Subcutaneous adipose tissue (tissue), 4 donors: ENCODE results near the gene PLD1. TPM values are rescaled to one million over a fixed set of nuclear protein-coding genes. Genes with fewer than 3 reads are reported as not detected.

Experiments used
- total RNA-seq, 4 donors: library from RNA; depleted of rRNA; stranded (reverse); fragments of >200 nt; gene quantifications; one replicate each; pipeline ENCODE4 v1.1.0, GENCODE V29; 2016
- TF ChIP-seq, protein P1 (sequence below): fragments of 450-650 bp; IDR thresholded peaks from one replicate; pipeline ENCODE4 v1.5.1; 2016; ENCODE audit warnings: low read depth, mild to moderate bottlenecking, control low read depth, antibody characterized with exemption, moderate library complexity

PLD1 gene
- total RNA-seq, 4 donors from 2014 or later, result 20.5 to 48.2 (median 26.9) TPM

DNA sequence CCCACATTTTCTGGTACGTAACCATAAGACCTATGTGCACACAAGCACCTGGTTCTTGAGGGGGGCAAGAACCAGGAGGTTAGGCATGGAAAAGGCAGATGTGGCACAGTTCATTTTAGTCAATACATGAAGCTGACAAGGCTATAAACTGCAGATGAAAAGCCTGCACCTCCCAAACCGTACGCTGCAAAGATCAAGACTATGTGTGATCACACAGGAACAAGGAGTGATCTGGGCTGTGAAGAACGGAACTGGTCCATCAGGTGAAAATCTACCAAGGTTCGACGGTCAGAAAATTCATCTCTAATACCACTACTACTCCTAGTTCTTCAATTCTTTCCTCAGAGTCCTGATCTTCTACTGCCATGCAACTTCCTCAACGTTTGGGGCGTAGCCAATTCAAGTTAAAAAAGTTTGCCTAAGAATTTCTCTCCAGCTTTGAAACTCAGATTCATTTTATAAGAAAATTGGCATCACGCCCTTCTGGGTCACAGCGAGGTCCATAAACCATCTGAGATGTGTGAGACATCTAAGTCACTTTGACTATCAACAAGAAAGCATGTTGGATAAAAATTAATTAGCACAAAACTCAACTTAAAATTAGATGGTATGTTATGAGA, 41.9 kb downstream of the PLD1 start:
- TF ChIP-seq, protein P1, sequence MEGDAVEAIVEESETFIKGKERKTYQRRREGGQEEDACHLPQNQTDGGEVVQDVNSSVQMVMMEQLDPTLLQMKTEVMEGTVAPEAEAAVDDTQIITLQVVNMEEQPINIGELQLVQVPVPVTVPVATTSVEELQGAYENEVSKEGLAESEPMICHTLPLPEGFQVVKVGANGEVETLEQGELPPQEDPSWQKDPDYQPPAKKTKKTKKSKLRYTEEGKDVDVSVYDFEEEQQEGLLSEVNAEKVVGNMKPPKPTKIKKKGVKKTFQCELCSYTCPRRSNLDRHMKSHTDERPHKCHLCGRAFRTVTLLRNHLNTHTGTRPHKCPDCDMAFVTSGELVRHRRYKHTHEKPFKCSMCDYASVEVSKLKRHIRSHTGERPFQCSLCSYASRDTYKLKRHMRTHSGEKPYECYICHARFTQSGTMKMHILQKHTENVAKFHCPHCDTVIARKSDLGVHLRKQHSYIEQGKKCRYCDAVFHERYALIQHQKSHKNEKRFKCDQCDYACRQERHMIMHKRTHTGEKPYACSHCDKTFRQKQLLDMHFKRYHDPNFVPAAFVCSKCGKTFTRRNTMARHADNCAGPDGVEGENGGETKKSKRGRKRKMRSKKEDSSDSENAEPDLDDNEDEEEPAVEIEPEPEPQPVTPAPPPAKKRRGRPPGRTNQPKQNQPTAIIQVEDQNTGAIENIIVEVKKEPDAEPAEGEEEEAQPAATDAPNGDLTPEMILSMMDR, result no peak

DNA sequence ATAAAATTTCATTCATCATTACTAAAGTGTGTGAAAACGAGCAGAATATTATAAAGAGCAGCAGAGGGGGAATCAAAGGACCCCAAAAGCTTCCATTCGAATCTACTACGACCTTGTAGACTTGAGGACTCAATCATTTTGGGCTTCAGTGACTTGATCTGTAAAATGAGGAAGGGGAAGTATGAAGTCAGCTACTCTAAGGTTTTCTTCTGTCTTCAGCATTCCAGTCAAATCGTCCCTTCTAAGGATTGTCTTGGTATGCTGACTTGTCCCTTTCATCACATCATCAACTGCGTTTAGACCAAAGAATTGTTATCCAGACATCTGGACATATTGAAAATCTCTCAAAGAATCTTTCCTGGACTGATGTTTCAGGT, 44.8 kb downstream of the PLD1 start:
- TF ChIP-seq, protein P1, result no peak

DNA sequence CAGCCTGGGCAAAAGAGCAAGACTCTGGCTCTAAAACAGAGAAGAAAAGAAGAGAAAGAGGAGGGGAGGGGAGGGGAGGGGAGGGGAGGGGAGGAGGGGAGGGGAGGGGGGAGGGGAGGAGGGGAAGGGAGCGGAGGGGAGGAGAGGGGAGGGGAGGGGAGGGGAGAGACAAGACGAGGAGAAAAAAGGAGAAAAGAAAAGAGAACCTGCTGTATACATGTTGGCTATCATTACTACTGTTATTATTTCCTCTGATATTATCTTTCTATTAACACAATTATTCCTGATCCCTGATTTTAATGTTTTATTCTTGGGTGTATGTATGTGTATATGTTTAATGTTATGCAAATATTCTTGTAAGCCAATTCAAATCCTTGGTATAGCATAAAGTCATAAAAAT, 46.9 kb downstream of the PLD1 start:
- TF ChIP-seq, protein P1, result no peak

DNA sequence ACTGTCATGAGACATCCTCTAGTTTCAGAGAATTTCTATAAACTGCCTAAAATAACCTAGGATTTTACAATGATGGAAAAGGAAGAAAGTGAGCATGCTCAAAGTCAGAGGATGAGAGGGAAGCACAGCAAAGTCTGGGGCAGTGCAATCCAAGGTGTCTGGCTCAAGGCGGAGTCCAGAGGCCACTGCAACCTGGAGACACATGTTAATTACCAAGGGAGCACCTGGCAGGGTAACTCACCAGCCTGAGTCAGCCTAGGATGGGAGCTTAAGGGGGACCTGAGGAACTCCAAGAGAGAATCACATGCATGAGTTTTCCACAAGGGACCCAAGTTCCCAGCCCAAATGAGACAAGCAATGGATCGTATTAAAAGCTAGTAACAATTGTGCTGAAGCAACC, 49.8 kb downstream of the PLD1 start:
- TF ChIP-seq, protein P1, result no peak

DNA sequence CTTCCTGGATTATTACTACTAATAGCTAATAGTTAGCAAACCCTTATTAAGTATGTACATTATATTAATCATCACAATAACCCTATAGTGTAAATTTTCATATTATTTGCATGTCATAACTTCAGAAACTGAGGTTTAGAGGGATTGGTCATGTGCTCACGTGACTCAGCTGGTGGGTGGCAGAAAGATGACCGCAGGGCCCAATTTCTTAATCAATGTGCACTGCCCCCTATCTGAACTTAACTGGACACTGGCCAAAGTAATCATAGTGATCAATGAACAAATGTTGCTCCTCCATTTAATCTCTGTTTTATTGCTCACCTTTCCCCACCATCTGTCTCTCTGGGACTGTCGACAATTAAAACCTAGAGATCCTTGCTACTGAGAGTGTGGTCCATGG, 52.2 kb downstream of the PLD1 start:
- TF ChIP-seq, protein P1, result no peak

DNA sequence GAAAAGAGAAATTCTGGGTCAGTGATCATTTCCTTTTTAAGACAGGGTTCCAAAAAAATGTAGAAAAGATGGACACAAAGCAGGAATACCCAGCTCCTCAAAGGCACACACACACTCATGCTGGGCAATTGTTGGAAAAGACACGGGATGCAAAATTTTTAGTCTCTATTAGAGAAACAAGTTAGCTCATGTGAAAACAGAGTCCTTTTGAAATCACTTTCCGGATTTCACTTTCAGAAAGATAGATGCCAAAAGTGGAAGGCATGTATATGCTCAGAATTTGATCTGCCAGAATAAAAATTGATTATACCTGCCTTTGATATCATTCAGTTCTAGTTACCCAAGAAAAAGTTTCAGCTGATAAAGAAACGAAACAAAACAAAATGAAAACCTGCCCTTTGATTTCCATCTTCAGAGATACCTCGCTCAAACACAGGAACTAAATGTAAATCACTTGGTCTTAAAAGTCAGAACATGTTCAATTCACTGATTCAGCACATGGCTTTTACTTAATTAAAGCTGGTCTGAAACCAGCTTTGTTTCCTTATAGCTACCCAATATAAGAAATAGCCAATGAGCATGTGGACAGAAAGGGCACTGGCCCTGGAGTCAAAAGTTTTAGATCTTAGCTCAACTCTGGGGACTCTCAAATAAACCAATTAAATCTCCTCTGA, 52.8 kb downstream of the PLD1 start:
- TF ChIP-seq, protein P1, result no peak

DNA sequence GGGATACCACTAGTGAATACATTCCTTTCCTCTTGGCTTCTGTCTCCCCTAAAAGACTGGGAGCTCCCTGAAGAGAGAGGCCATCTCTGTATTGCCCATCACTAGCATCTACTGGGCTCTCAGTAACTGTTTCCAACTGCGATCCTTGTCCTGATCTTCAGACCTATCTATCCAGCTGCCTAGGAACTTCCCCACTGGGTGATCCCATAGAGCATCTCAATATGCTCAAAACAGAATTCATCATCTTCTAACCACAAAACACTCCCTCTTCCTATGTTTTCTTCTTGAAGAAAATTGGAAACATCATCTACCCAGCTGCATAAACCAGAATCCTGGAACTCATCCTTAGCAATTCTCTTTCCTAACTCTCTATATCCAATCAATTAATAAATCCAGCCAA, 54.6 kb downstream of the PLD1 start:
- TF ChIP-seq, protein P1, result no peak
